Activated CD8-positive, alpha-beta memory T cell treated with anti-CD3 and anti-CD28 coated beads for 24 hours (primary cell): ENCODE measurements around the gene CMTM3.
"Not testable (repeated sequence)": the region's sequence is repeated elsewhere in the genome, so short reads cannot be mapped to it uniquely, and the experiment has no call there.

Experiments used
- DNase-seq: peaks from one replicate; pipeline ENCODE4 v3.0.0-alpha.2; 2020

CMTM3 gene

DNA sequence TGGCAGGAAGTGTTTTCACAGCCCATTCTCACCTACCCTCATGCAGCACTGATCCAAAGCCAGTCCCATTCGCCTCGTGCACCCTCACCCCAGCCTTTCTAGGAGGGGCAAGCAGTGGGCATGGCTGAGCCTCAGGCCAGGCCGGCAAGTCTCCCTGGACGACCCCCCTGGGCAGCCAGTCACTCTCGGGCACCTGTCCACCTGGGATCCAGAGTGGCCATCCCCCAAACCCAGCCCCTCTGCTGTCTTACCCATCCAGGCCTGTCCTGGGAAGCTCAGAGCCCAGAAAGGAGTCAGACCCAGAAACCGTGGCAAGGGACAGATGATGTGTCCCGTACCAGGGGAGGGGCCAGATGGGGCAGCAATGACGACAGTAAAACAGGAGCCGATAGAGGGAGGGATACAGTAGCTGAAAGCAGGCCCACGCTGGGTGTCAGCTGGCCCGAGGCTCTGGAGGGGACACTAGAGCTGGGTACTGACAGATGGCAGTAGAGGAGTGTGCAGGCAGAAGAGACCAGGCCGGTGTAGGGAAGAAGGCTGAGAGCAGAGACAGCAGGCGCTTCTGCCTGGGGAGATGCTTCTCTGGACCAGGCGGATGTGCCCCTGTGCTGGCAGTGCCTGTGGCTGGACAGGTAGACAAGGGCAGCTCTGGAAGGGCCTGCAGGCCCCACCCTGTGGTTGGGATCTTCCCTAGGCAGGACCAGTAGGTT, 5.8 kb downstream of the CMTM3 start:
- DNase-seq: no peak

DNA sequence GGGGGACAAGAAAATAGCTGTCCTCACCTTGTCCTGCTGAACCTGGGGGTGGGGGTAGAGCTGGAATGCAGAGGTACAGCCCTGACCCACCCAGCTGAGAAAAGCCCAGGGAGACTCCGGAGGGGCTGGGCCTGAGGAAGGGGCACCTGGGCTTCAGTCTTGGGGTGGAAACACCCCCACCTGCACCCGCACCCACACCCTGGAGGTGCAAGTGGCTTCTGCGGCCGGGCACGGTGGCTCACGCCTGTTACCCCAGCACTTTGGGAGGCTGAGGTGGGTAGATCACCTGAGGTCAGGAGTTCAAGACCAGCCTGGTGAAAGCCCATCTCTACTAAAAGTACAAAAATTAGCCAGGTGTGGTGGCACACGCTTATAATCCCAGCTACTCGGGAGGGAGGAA, 7.4 kb downstream of the CMTM3 start:
- DNase-seq: not testable (repeated sequence)

DNA sequence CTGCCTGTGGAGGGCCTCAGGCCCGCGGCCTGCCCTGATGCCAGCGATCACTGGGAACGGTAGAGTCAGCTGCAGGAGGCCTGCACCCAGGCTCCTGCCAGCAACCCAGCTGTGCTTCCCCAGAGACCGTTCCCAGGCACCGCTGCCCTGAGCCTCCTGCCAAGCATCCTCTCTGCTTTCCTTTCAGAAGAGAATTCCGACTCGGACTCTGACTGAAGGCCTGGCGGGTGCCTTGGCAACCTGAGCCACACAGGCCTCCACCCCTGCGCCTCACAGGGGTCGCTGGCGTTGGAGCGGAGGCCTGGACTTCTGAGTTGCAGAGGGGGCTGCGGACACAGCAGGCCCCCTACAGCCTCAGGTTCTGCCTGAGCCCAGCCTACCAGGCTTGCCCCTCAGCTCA, 7.9 kb downstream of the CMTM3 start:
- no peak for DNase-seq

DNA sequence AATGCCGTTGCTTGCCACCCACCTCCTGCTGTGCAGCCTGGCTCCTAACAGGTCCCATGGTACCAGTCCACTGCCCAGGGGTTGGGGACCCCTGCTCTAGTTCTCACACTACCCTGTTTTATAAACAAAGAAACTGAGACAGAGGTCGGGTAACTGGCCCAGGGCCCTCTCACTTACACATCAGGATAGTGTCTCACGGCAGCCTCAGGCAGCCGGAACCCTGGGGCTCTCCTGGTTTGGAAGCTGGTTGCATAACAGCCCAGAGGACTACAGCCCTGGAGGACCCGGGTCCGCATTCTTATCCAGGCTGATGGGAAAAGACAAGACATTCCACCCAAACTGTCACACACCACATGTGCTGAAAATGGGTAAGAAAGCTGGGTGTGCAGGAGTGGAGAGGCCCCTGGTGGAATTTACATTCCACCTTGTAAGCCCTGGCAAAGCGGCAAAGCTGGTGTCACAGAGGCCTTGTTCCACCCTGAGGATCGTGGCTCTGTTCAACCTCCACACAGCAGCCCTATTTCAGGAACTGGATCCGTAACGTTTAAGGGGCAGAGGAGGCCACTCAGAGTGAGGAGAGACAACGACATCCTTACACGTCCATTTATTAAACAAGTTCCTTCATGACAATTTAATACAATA, 9.8 kb downstream of the CMTM3 start:
- no peak for DNase-seq

DNA sequence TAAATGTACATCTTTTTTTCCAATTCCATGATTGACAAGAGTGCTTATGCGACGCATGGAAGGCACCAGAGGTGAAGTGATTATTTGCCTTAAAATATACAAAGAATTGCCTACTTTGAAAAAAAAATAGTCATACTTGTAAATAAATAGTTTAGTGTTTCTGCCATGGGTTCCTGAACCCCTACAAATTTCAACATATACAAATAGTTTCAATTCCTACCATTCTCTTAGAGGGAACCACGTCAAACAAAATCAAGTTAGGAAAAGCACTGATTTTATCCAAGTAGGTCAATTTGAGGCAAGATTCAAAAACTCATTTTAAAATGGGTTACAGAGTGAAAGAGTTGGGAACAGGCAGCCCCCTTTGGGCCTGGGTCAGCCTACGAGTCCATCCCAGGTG, 11.7 kb downstream of the CMTM3 start:
- DNase-seq: no peak

DNA sequence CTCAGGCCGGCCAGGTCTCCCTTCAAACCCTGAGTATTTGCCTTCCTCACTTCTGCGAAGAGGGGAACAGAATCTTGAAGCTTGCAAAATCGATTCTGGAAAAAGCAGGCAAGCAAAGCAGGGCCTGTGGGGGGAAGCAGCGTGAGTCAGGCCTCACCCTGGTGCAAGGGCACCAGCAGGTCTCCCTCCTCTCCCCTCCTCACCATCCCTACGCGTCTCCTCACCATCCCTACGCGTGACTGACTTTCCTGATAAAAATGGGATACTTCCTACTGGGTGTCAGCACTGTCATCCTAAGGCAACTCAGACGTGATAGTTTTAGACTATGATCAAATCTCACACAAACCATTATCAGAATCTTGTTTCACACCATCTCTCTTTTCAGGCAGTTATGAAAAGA, 12.1 kb downstream of the CMTM3 start:
- DNase-seq: no peak

DNA sequence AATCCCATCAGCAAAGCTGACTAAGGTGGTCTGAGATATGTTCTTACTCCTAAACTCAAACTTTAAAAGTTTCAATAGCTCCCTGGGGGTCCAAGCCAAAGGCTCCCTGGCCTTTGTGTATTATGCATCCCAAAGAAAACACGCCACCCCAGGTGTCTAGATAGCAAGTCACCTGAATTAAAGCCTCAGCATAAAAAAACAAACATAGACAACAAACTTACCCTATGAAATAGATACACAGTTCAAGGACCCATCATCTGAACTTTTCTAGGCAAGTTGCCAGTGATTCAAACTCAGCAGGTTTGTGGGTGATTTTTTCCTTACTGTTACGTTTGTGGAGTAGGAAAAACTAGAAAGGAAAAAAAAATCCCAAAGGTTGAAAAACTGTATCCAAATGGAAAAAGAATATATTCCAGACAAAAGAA, 12.5 kb downstream of the CMTM3 start:
- no peak for DNase-seq

DNA sequence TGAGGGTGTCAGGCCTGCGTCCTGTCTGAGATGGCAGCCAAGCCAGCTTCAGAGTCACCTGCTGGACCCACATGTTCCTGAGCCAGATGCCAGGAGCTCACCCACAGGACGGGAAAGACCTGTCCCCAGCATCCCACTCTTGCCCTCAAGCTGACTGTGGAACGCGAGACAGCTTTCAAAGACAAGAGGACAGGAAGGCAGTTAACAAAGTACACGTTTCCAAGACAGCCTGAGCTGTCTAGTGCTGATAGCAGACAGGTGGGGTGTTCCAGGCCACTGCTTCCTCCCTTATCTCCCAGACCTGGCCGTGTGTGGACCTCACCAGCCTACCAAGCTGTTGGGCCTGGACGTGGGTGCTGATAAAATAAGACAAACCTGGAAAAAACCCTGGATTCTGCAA, 13.2 kb downstream of the CMTM3 start:
- no peak for DNase-seq

DNA sequence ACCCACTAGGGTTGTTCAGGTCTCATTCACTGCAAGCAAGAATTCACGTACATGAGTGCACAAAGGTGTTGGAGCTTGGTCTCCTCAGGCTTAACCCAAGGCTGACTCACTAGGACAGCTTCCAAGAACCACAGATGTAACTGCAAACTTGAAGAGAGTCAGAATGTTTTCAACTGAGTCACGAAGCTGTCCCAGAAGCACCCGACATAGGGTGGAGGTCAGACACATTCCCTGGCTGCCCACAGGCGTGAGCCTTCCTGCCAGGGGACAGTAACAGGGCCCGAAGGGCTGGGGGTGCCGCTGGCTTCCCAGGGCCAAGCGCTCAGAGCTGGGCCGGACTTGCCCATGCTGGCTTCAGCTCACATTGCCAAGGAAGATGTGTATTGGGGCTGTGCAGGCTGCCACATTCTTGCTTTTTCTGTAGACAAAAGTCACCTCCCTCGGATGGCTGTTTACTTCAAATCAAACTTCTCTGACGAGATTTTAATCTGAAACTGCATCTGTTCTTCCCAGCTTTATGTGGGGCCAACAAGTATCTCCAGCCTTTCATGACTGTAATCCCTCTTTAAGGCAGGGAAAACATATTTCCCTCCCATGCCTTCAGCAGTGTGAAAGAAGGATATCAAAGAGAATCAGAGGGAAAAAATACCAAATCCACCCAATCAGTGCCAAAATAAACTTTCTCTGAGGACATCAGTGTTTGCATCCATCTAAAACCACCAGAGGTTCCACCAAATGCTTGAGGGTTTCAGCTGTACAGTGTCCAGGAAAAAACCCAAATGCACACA, 14.3 kb downstream of the CMTM3 start:
- no peak for DNase-seq

DNA sequence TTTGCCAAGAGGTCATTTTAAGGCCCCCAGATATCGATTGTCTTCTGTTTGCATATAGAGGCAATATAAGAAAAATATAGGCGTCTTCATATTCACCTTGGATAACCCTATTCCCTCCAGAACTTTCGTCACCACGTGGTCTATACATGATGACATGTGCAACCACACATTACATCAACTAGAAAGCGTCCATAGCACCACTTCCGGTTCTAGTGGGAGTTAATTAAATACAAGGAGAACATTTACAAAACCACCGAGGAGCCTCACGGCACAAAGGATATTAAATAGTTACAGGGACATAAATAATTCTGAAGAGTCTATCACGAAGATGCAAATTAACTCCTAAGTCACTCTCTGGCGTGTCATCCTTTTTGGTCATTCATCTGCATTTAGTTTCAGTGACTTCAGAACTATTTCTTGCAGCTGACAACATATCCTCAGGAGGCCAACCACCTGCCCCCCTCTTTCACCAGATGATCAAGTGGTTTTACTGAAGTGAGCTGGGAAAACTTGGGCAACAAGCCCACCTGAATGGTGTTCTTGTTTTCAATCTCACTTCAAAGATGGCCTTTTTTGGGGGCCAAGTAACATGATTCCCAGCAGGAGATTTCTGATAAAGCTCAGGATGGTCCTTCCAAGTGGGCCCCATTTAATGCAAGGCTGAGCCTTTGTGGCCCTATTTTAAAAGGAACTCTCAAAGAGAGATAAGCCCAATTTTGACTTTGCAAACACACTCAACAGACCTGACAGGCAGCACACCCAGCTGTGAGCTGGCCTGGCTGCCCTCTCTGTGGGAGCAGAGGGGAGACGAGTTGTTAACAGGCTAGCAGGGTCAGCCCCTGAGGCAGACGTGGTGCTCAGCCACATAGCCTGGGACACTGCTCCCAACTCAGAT, 15.3 kb downstream of the CMTM3 start:
- DNase-seq: no peak

DNA sequence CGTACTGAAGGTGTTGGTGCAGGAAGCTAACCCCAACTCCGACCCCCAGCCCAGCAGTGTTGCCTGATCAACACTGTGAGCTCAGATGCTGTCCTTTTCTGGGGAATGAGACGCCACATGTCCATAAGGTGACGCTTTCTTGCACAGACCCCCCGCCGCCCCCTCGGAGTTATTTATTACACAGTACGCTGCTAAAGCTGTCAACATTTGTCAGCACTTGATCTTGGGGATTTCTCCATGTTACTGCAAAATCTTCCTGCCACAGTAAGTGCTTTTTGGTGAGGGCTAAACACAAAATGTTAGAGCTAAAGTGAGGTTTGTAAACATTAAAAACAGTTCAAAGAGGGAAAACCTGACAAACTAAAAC, 15.9 kb downstream of the CMTM3 start:
- no peak for DNase-seq

DNA sequence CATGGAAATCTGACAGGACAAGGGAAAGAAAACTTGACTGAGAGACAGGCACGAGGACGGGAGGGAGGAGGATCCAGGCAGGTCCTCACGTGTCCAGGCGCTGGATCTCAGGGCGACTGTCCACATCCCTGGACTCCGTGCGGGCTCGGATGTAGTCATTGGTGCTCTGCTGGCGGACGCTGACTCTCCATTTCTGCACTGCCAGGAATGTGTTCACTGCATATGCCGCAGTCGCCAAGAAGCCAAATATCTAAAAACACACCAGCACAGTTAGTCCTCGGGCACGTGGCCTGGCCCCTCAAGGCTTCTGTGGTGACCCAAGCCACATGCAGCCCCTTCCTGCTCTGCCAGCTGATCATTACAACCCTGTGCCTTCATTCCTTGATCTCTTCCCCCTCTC, 17.5 kb downstream of the CMTM3 start:
- no peak for DNase-seq

DNA sequence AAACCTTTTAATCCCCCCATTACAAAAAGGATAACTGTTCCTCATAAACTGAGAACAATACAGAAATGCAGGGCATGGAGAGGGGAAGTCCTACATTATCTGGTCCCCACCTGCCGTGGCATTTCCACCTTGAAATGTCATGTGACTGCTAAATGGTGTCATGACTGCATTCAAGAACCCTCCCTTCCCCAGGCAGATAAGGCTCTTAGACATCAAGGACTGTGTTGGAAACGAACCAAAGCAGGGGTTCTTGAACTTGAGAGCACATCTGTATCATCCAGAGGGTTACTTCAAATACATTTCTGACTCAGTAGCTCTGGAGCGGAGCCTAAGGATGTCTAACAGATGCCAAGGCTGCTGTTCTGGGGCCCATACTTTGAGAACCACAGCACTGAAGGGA, 18.4 kb downstream of the CMTM3 start:
- DNase-seq: no peak

DNA sequence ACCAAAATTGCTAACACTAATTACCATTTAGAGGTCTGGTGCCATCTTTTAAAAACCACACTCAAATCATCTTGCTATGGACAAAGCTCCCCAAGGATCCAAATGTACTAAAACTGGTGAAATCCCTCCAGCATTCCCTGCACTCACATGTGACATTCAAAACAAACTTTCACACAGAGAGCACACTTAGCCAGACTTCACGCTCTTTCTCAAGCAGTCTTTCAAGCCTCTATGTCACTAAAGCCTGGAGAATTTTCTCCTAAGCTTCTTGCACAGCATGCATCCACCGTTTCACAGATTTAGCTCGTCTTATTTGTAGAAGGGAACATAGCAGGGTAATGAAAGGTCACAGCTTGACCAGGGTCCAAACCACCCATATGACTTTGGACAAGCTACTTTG, 19.3 kb downstream of the CMTM3 start:
- no peak for DNase-seq

DNA sequence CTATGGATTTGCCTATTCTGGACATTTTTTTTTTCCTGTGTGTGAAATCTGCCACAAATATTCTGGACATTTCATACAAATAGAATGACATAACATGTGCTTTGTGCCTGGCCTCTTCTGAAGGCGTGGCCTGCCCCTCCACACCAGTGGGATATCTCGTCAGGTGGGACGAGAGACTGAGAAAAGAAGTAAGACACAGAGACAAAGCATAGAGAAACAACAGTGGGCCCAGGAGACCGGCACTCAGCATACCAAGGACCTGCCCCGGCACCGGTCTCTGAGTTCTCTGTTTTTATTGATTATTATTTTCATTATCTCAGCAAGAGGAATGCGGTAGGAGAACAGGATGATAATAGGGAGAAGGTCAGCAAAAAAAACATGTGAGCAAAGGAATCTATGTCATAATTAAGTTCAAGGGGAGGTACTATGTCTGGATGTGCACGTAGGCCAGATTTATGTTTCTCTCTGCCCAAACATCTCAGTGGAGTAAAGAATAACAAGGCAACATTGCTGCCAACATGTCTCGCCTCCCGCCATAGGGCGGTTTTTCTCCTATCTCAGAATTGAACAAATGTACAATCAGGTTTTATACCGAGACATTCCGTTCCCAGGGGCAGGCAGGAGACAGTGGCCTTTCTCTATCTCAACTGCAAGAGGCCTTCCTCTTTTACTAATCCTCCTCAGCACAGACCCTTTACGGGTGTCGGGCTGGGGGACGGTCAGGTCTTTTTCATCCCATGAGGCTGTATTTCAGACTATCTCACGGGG, 23.3 kb downstream of the CMTM3 start:
- not testable (repeated sequence) for DNase-seq

DNA sequence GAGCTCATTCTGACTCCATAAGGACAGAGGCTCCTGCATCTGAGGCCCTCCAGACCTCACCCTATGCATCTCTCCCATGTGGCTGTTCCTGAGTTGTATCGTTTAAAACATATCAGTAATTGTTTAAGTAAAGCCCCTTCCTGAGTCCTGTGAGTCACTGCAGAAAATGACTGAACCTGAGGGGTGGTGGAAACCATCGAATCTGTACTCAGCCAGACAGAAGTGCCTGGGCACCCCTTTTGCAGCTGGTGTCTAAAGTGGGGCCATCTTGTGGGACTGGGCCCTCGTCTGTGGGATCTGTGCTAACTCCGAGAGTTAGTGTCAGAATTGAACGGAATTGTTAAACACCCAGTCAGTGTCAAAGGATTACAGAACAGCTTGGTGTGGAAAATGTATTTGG, 25.4 kb downstream of the CMTM3 start:
- DNase-seq: no peak

DNA sequence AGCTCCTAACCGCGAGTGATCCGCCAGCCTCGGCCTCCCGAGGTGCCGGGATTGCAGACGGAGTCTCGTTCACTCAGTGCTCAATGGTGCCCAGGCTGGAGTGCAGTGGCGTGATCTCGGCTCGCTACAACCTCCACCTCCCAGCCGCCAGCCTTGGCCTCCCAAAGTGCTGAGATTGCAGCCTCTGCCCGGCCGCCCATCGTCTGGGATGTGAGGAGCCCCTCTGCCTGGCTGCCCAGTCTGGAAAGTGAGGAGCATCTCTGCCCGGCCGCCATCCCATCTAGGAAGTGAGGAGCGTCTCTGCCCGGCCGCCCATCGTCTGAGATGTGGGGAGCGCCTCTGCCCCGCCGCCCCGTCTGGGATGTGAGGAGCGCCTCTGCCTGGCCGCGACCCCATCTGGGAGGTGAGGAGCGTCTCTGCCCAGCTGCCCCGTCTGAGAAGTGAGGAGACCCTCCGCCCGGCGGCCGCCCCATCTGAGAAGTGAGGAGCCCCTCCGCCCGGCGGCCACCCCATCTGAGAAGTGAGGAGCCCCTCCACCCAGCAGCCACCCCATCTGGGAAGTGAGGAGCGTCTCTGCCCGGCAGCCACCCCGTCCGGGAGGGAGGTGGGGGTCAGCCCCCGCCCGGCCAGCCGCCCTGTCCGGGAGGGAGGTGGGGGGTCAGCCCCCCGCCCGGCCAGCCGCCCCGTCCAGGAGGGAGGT, 26.2 kb downstream of the CMTM3 start:
- not testable (repeated sequence) for DNase-seq

DNA sequence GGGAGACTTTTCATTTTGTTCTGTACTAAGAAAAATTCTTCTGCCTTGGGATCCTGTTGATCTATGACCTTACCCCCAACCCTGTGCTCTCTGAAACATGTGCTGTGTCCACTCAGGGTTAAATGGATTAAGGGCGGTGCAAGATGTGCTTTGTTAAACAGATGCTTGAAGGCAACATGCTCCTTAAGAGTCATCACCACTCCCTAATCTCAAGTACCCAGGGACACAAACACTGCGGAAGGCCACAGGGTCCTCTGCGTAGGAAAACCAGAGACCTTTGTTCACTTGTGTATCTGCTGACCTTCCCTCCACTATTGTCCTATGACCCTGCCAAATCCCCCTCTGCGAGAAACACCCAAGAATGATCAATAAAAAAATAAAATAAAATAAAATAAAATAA, 27.1 kb downstream of the CMTM3 start:
- not testable (repeated sequence) for DNase-seq

DNA sequence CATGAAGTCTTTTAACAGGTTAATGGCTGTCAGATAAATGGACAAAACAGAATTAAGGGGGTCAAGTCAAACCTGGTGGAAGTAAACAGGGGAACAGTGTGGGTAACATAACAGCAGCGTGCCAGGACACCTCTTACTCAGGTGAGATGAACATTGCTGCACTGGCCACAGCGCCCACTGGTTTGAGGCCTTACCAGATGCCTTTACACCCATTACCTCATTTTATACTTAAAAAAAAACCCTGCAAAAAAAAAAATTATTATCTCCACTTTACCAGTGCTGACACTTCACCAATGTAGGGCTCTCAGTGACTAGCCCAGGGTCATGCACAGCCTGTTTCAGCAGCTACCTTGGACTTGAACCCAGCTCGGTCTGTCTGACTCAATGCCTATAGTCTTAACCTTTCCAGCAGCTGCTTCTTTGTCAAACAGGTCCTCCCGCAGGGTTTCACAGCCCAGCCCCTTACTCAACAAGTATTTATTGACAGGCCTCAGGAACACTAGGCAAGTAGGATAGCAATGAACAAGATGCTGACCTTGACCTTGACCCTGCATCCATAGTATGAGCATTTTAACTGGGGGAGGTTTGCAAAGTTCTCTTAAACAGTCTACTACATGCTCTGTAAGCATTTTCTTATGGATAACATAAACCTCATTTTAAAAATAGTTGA, 30.2 kb downstream of the CMTM3 start:
- no peak for DNase-seq

DNA sequence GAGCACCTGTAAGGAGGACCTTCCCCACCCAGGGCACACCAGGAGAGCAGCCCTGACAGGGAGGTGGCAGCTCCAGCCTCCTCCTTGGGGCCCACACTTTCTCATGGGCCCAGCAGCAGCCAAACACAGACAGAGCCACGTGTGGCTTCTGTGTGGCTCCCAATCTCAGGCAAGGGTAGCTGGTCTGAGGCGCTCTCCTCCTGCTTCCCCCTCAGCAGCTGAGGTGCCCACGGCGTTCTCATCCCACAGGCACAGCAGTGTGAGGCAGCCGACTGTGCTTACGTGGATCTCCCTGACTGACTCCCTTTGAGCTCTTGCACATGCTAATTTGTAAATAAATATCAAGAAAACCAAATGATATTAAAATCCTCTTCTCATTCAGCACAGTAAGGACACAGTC, 30.9 kb downstream of the CMTM3 start:
- no peak for DNase-seq

DNA sequence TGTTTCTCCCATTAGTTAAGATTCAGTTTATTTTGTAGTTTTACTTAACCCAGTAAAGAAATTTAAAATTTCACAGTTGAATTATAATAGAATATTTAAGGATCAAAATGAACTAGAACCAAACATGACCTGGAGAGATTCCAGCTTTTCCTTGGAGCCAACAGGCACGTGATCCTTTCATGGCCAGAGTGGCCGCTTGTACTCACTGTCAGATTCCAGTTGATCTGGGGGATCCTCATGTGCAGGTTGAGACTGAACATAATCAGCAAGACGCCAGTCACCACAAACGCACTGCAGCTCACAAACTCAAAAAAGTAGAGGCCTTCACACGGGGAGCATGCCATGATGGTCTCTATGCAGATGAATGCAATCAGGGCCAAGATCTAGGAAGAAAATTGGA, 31.7 kb downstream of the CMTM3 start:
- no peak for DNase-seq
